Activated CD4-positive, alpha-beta T cell treated with anti-CD3 and anti-CD28 coated beads for 24 hours (primary cell): ENCODE results near the gene ACAP1.
A peak's percentile ranks its signal among the peaks of the same experiment; 100 is the strongest.

Experiments used
- DNase-seq, 2 donors: peaks; one replicate each; pipeline ENCODE4 v3.0.0-alpha.2; 2020; ENCODE audit warnings: low read depth in 2 of 2

ACAP1 gene

GRCh38 chr17:7384489-7385081, 48.3 kb downstream of the ACAP1 start:
- no peak for DNase-seq

GRCh38 chr17:7388856-7389255, 52.5 kb downstream of the ACAP1 start:
- no peak for DNase-seq

DNA sequence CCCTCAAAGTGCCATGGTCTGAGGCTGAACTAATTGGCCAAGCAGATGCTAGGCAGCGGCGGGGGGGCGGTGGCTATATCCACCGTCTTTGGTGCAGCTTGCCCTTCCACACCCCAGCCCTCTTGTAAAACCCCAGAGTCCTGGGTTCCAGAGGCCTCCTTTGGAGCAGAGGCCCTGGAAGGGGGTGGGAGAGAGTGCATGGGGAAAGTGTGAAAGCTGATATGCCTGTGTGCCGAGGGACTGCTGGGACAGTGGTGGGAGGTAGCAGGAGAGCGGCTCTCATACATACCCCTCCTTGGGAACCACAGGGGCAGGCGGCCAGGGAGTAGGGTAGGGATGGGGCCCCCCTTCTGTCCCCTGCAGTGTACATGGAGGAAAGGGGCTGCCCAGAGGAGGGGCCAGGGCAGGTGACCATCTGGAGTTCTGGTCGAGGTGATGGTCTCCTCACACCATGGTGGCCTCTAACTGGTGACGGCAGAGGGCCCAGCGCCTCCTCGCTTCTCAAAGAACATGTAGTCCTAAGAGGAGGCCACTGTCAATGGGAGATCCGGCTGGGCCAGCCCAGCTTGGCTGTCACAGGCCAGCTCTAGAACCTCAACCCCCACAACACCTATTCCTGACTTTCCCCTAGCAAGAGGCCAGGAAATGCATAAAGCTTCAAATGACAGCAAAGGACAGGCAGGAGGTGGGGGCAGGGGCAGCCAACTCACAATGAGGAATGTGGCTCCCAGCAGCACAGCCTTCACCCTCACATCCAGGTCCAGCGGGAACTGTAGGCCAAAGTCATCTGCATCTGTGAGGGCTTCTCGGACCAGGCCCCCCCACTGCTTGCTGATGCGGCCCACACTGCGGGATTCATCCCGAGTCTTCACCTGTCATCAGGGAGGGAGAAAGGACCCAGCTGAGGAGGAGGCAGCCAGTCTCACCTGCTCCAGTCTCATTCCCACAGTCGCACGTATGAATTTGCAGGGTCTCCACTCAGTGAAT, 53.9 kb downstream of the ACAP1 start:
- DNase-seq = no peak

DNA sequence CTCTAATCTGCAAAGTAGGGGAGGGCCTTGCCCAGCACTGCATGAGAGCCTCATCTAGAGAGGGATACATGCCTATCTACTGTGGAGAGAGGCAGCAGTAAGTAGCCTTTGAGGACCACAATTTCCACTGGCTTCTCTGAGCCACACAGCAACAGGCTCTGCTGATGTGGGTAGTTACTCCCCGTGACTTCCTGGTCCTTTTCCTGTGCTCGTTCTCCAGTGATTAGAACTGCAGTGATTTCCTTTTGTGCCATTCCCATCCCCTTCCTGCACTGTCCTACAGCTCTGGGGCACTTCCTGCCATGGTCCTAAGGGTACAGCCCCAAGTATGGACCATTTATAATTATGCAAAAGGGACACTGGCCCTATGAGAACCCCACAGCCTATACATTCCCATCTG, 55.0 kb downstream of the ACAP1 start:
- no peak for DNase-seq

- no peak for DNase-seq
Measured at GRCh38 chr17:7392696-7393612, 56.6 kb downstream of the ACAP1 start.

GRCh38 chr17:7393613-7394451, 57.5 kb downstream of the ACAP1 start:
- DNase-seq = peak in 1 of 2 donors; percentile 45

DNA sequence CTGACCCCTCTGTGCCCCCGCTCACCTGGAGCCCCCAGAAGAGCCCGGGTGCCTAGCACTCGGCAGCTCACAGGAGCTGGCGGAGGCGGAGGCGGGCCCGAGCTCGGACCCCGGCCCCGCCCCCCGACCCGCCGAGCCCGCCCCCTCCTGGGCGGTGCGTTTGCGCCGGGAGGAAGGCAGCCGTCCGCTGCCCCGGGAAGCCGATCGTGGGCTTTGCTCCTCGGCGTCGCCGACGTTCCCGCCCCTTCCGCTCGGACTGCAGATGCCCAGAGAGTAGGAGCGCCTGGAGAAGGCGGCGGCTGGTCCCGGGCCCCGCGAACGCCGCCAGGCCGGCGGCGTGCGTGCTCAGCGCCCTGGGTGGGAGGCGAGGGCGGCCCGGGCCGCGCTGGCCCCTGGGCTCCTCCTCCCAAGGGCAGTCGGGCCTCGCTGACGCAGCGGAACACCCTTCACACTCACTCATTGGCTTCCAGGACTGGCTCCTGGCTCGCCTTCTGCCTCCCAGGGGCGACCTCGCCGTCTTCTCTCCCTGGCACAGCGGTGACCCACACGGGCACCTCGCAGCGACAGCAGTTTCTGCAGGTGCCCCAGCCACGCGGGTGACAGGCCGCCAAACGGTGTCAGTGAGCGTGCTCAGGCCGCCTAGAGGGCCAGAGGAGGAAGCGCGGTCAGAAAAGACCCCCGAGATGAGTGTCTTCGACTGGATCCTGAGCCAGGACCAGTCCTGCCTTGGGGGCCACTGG, 58.3 kb downstream of the ACAP1 start, which contains the start of gene PLSCR3:
Gene PLSCR3, minus strand, starts transcription at position 74 of the 740 bp plus-strand sequence. CDS start 415 bp downstream, outside the sequence.
- peak; percentile 74 to 81 for DNase-seq

DNA sequence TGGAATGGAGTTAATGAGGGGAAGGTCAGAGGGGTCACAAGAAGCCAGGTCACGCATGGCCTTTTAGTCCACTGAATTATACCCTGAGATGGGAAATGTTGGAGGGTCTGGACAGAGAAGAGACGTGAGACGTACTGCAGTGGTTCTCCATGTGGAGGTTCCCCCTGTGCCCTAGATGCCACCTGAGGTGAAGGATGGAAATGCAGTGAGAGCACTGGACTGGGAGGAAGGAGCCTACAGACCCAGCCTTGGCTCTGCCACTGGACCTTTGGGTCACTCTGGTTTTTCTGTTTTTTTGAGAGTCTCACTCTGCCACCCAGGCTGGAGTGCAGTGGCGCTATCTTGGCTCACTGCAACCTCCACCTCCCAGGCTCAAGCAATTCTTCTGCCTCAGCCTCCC, 59.8 kb downstream of the ACAP1 start:
- no peak for DNase-seq

DNA sequence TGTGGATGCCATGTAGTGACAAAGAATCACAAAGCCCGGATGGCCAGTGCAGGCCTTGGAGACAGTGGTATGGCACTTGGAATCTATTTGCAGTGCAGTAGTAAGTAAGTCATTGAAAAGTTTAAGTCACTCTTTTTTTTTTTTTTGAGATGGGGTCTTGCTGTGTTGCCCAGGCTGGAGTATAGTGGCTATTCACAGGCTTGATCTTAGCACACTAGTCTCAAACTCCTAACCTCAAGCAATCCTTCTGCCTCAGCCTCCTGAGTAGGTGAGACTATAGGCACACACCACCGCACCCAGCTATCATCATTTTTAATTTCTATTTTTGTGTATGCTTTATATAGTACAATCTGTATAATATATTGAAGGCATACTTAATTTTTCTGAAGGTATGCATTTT, 62.3 kb downstream of the ACAP1 start:
- DNase-seq = no peak
